AML-193 (cell line): Measurements from ENCODE around the gene CDH4.

ENCODE experiments used
- DNase-seq, 2 experiments: peaks; one replicate each; lab custom pipeline; 2025; lab: John Stamatoyannopoulos, UW

The CDH4 gene

GRCh38 chr20:61328911-61329558 lies 77.0 kb downstream of the CDH4 start:
- DNase-seq, result no peak

- DNase-seq, result no peak
Observed at GRCh38 chr20:61330441-61330840, 78.4 kb downstream of the CDH4 start.

- no peak for DNase-seq
Observed at GRCh38 chr20:61331543-61331942, 79.5 kb downstream of the CDH4 start.

- no peak for DNase-seq
Observed at GRCh38 chr20:61332016-61332975, 80.2 kb downstream of the CDH4 start.

- no peak for DNase-seq
Observed at GRCh38 chr20:61333484-61334108, 81.5 kb downstream of the CDH4 start.

GRCh38 chr20:61340157-61340556 lies 88.1 kb downstream of the CDH4 start:
- no peak for DNase-seq

- no peak for DNase-seq
Observed at GRCh38 chr20:61341605-61342004, 89.5 kb downstream of the CDH4 start.

GRCh38 chr20:61343934-61344333 lies 91.9 kb downstream of the CDH4 start:
- DNase-seq, result no peak

- no peak for DNase-seq
Observed at GRCh38 chr20:61345656-61346055, 93.6 kb downstream of the CDH4 start.

- DNase-seq, result no peak
Observed at GRCh38 chr20:61346996-61347395, 94.9 kb downstream of the CDH4 start.

GRCh38 chr20:61347443-61347842 lies 95.4 kb downstream of the CDH4 start:
- no peak for DNase-seq

GRCh38 chr20:61349447-61350165 lies 97.5 kb downstream of the CDH4 start:
- no peak for DNase-seq

- DNase-seq, result no peak
Observed at GRCh38 chr20:61350500-61351250, 98.6 kb downstream of the CDH4 start.

GRCh38 chr20:61352346-61353260 lies 100.5 kb downstream of the CDH4 start:
- DNase-seq, result no peak

- DNase-seq, result no peak
Observed at GRCh38 chr20:61353261-61354000, 101.4 kb downstream of the CDH4 start.

GRCh38 chr20:61354001-61354390 lies 101.9 kb downstream of the CDH4 start:
- no peak for DNase-seq

GRCh38 chr20:61354501-61354900 lies 102.4 kb downstream of the CDH4 start:
- DNase-seq, result no peak

GRCh38 chr20:61354901-61355495 lies 102.9 kb downstream of the CDH4 start:
- no peak for DNase-seq

- no peak for DNase-seq
Observed at GRCh38 chr20:61355585-61355984, 103.5 kb downstream of the CDH4 start.
